ENCODE results near the gene AGO3.

DNA sequence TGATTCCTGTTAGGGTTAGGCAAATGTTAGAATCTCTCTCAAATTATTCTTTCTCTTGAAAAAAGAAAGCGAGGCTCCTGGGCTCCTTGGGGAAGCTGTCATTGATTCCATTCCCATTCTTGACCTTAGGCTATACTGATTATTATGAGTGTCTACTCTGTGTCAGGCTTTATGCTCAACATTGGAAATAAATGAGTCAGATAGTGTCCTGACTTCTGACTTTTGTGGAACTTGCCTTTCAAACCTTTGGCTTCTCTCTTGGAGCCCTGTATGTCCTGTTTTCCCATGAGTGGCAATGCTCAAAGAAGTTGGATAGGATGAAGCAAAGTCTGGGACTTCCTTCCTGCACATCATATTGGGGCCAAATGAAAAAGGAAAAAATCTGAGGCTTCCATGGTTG is 36.2 kb upstream of the AGO3 start:
- TF ChIP-seq, protein P1, sequence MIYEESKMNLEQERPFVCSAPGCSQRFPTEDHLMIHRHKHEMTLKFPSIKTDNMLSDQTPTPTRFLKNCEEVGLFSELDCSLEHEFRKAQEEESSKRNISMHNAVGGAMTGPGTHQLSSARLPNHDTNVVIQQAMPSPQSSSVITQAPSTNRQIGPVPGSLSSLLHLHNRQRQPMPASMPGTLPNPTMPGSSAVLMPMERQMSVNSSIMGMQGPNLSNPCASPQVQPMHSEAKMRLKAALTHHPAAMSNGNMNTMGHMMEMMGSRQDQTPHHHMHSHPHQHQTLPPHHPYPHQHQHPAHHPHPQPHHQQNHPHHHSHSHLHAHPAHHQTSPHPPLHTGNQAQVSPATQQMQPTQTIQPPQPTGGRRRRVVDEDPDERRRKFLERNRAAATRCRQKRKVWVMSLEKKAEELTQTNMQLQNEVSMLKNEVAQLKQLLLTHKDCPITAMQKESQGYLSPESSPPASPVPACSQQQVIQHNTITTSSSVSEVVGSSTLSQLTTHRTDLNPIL (CRISPR knock-in tag; IDR thresholded peaks at IDR 0.05; ENCODE audit: low read depth) = no peak
- TF ChIP-seq POU6F1 (CRISPR knock-in tag; IDR thresholded peaks at IDR 0.05; ENCODE audit: borderline replicate concordance, low read depth) (no peak), BACH2 (CRISPR knock-in tag; IDR thresholded peaks at IDR 0.05; ENCODE audit: borderline replicate concordance) (no peak), TOX (CRISPR knock-in tag; IDR thresholded peaks at IDR 0.05; ENCODE audit: borderline replicate concordance) (no peak), CSRNP3 (CRISPR knock-in tag; IDR thresholded peaks at IDR 0.05) (no peak), TSHZ2 (CRISPR knock-in tag; IDR thresholded peaks at IDR 0.05) (no peak), RARB (CRISPR knock-in tag; IDR thresholded peaks at IDR 0.05) (no peak), GLIS3 (CRISPR knock-in tag; IDR thresholded peaks at IDR 0.05) (no peak)

Data from SK-N-SH treated with all-trans-retinoic acid at 6 μM for 48 hours (cell line).